ENCODE data around the gene SLC66A3.

- TF ChIP-seq CTCF (IDR thresholded peaks at IDR 0.05; ENCODE audit: insufficient read depth, low read length, poor library complexity, severe bottlenecking): no peak
- no peak for TF ChIP-seq EZH2phosphoT487 (conservative IDR thresholded peaks at IDR 0.05; ENCODE audit: low read length)
Measured at GRCh38 chr2:11174222-11174621, 19.0 kb downstream of the SLC66A3 start.

All from SU-DHL-6 (cell line).